Measurements from ENCODE around the gene ARL8A.
"Not testable (repeated sequence)": the region's sequence is repeated elsewhere in the genome, so short reads cannot be mapped to it uniquely, and the experiment has no call there.

ARL8A gene

DNA sequence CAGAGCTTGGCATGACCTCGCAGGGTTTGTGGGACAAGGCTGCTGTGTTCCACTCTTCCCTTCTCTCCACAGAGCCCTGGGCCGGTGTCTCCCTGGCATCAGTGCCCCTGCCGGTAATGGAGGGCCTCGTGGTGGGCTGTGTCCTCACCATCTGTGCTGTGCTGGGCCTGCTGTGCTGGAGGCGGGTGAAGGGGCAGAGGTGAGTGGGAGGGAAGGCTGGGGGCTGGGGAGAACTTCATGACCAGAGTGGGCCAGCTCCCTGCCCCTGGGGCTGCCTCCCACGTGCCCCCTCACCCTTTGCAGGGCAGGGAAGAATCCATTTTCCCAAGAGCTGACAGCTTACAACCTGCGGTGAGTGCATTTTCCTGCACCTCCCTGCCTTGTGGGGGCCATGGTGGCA, 37.0 kb upstream of the ARL8A start:
- no peak overlapping the region for H3K4me3 ChIP-seq (ENCODE audit: low read depth, low read length)
- TF ChIP-seq, protein P1, sequence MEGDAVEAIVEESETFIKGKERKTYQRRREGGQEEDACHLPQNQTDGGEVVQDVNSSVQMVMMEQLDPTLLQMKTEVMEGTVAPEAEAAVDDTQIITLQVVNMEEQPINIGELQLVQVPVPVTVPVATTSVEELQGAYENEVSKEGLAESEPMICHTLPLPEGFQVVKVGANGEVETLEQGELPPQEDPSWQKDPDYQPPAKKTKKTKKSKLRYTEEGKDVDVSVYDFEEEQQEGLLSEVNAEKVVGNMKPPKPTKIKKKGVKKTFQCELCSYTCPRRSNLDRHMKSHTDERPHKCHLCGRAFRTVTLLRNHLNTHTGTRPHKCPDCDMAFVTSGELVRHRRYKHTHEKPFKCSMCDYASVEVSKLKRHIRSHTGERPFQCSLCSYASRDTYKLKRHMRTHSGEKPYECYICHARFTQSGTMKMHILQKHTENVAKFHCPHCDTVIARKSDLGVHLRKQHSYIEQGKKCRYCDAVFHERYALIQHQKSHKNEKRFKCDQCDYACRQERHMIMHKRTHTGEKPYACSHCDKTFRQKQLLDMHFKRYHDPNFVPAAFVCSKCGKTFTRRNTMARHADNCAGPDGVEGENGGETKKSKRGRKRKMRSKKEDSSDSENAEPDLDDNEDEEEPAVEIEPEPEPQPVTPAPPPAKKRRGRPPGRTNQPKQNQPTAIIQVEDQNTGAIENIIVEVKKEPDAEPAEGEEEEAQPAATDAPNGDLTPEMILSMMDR (IDR thresholded peaks at IDR 0.05; ENCODE audit: low read depth, low read length), result no peak

DNA sequence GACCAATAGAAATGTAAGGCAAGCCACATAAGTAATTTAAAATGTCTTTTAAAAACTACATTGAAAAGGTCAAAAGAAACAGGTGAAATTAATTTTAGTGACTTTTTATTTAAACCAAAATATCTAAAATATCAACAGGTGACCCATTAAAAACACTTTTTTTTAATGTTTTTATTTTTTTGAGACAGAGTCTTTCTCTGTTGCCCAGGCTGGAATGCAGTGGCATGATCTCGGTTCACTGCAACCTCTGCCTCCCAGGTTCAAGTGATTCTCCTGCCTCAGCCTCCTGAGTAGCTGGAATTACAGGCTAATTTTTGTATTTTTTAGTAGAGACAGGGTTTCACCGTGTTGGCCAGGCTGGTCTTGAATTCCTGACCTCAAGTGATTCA, 36.2 kb upstream of the ARL8A start:
- H3K4me3 ChIP-seq (ENCODE audit: low read depth, low read length), result not testable (repeated sequence)

DNA sequence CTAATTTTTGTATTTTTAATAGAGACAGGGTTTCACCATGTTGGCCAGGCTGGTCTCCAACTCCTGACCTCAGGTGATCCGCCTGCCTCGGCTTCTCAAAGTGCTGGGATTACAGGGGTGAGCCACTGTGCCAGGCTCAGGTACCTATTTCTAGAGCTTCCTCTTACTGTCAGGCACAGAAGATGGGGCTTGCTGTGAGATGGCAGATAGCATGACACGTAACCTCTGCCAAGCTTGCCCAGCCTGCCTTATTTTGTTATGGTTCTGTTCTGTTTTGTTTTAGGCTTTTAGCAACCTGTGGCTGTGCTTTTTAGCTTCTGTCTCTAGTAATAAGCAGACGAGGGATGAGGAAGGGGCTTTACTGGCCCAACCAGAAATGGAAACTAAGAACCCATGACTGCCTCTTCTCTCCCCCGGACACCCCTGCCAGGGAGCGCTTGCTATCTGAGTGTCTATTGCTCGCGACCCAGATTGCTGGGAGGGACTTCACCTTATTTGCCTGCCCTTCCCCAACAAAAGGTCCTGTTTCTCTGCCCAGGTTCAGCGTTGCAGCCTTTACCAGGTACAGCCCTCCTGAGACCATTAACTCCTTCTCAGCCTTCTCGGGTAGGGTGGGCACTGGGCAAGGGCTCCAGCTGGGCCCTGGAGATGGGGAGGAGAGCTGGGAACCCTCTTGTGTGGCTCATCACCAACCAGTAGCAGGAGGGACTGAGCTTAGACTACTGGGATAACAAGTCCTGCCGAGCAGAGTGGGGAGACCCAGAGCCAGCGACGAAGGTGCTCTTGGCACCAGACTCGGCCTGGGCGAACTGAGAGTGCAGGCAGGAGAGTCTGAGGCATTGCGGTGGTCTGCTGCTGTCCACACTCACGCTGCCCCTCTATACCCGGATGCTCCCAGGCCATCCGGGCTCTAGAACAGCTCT, 35.6 kb upstream of the ARL8A start:
- TF ChIP-seq, protein P1 (IDR thresholded peaks at IDR 0.05; ENCODE audit: low read depth, low read length), result no peak
- H3K4me3 ChIP-seq (ENCODE audit: low read depth, low read length), result no peak overlapping the region

DNA sequence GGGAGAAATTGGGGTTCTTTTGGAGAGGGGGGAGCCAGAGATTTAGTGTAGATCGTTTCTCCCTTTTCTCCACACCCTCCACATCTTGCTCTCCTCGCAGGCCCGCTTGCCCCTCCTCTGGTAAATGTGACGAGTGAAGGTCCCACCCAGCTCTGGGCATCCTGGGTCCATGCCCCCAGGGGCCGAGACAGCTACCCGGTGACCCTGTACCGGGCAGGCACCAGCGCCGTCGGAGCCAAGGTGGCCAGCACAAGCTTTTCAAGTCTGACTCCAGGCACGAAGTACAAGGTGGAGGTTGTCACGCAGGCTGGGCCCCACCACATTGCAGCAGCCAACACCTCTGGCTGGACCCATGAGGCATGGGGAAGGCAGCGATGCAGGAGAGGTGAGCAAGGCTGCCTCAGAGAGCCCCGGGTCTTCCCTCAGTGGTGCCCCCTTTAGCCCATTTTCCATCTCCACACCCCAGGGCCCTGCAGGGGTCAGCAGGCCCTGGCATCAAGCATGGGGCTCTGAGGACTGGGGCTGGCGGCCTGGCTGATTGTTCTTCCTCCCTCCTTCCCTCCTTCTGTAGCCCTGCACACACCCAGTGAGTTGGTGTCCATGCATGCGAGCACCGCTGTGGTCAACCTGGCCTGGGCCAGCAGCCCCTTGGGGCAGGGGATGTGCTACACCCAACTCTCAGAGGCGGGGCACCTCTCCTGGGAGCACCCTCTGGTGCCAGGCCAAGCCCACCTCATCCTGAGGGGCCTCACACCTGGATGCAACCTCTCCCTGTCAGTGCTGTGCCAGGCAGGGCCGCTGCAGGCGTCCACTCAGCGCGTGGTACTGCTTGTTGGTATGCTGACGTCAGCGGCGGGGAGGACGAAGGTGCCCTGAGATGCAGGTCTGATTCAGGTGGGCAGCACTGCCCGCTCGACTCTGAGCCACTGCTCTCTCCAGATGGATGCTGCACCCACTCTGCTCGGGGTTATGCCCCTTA, 32.7 kb upstream of the ARL8A start:
- no peak overlapping the region for H3K4me3 ChIP-seq (ENCODE audit: low read depth, low read length)
- TF ChIP-seq, protein P1 (IDR thresholded peaks at IDR 0.05; ENCODE audit: low read depth, low read length), result no peak

DNA sequence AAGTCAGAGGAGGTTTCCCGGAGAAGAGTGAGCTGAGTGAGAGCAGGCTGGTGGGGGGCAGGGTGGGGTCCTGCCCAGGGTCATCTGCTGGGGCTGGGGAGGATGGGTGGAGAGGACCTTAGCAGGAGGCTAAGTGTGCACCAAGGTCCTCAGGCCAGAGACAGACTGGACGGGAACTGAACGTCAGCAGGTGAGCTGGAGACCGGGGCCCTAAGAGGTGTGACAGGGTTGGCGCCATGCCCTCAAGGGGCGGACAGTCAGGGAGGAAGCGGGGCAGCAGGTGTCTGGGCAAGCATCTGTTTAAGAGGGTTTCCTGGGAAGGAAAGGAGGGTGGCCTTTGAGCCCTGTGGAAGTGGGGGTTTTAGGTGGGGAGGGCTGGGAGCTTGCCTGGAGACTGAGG, 29.5 kb upstream of the ARL8A start:
- TF ChIP-seq, protein P1 (IDR thresholded peaks at IDR 0.05; ENCODE audit: low read depth, low read length), result no peak
- H3K4me3 ChIP-seq (ENCODE audit: low read depth, low read length), result no peak overlapping the region

DNA sequence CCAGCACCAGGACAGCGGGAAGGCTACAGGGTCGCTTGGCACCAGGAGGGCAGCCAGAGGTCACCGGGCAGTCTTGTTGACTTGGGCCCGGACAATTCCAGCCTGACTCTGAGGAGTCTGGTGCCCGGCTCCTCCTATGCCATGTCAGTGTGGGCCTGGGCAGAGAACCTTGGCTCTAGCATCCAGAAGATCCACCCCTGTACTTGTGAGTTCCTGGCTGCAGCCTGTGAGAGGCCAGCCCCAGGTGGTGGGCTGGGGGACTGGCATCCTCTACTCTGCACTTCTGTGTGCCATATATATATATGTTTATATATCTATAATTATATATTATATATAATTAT, 27.4 kb upstream of the ARL8A start:
- TF ChIP-seq, protein P1 (IDR thresholded peaks at IDR 0.05; ENCODE audit: low read depth, low read length), result no peak
- no peak overlapping the region for H3K4me3 ChIP-seq (ENCODE audit: low read depth, low read length)

DNA sequence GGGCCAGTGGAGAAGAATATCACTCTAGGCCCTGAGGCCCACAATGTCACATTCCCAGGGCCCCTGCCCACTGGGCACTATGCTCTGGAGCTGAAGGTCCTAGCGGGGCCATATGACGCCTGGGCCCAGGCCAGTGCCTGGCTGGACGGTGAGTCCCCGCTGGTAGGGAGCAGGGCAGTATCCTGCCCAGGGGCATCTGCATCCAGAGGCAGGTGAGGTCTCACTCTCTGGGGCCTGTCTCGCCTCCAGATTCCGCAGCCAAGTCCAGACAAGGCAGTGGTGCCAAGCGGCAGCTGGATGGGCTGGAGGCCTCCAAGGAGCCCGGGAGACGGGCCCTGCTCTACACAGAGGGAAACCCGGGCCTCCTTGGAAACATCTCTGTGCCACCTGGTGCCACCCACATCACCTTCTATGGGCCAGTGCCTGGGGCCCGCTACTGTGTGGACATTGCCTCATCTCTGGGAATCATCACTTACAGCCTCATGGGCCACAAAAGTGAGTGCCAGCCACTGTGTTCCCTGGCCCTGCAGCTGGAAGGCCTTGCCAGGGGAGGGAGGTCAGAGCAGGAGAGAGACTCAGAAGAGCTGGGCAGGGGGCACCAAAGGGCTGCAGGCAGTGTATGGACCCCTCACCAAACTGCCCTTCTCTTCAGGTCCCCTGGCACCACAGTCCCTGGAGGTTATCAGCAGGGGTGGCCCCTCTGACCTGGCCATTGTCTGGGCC, 26.9 kb upstream of the ARL8A start:
- H3K4me3 ChIP-seq (ENCODE audit: low read depth, low read length), result no peak overlapping the region
- TF ChIP-seq, protein P1 (IDR thresholded peaks at IDR 0.05; ENCODE audit: low read depth, low read length), result no peak
